K562 (cell line): ENCODE measurements around the gene SEBOX. TPM values are rescaled to one million over a fixed set of nuclear protein-coding genes. Genes with fewer than 3 reads are reported as not detected.
A peak's percentile ranks its signal among the peaks of the same experiment; 100 is the strongest.

Source experiments
- ATAC-seq: fragments of 200-7000 bp; cut with Tn5 transposase; 3 replicates; pipeline ENCODE4 v1.9.1; 2020; ENCODE audit warnings: moderate library complexity
- BruUV-seq: library from RNA; stranded (reverse); fragments of 400-500 nt; replicated peaks from 2 replicates; lab custom pipeline; 2021; lab: Mats Ljungman, UMichigan
- CTCF ChIA-PET: fragments of 300-600 bp; formaldehyde crosslinking; extraction: SDS; loops from one replicate; lab custom pipeline; 2021; ENCODE audit warnings: low intra/inter-chr PET ratio; lab: Yijun Ruan, JAX
- POLR2A ChIA-PET: fragments of 300-600, 350-650 bp; sonication (Branson Sonifier 250); formaldehyde crosslinking; extraction: SDS; loops from one replicate; lab custom pipeline; 2021; ENCODE audit warnings: antibody characterized with exemption, inconsistent platforms; lab: Yijun Ruan, JAX
- DNase-seq, 4 experiments: peaks; one replicate each; pipeline versions ENCODE4 v3.0.0 to v3.0.0-alpha.2; 2011 to 2018; ENCODE audit warnings: low spot score in 3 of 4, mixed read lengths in 3 of 4; ENCODE audit errors: extremely low read depth in 1 of 4
- FAIRE-seq: peaks from 2 replicates; lab custom pipeline; 2011; peaks lifted over from hg19 to GRCh38; lab: Jason Lieb, UNC
- H2AFZ ChIP-seq: 2 replicates; pipeline ENCODE4 v1.6.0; 2011; ENCODE audit warnings: low read depth, low read length, control low read depth, inconsistent platforms
- H3K27ac ChIP-seq: fragments of 200-600 bp; 3 replicates; pipeline ENCODE4 v1.8.0; 2011; ENCODE audit warnings: low read depth, mild to moderate bottlenecking, control low read depth, inconsistent platforms, low read length, moderate library complexity, mixed read lengths; ENCODE audit errors: extremely low read depth
- H3K27me3 ChIP-seq, 2 experiments: fragments of 300-600 bp in 1 of 2; 2 replicates in 1 of 2; 3 replicates in 1 of 2; pipeline versions ENCODE4 v1.6.0 to v1.8.0; 2011; ENCODE audit warnings: inconsistent platforms in 2 of 2, low read length in 2 of 2, mild to moderate bottlenecking in 1 of 2, mixed read lengths in 1 of 2, moderate library complexity in 1 of 2; ENCODE audit not compliant: control insufficient read depth in 2 of 2, insufficient read depth in 2 of 2
- H3K36me3 ChIP-seq: fragments of 300-600 bp; 3 replicates; pipeline ENCODE4 v1.8.0; 2011; ENCODE audit warnings: mild to moderate bottlenecking, low read length, inconsistent platforms; ENCODE audit not compliant: control insufficient read depth, insufficient read depth
- H3K4me1 ChIP-seq, 2 experiments: fragments of 200-600 bp in 1 of 2; replicated peaks in 1 of 2; 2 replicates in 1 of 2; 3 replicates in 1 of 2; pipeline versions ENCODE4 v1.5.1 to v1.8.0; 2011; ENCODE audit warnings: inconsistent platforms in 2 of 2, low read length in 2 of 2, mild to moderate bottlenecking in 1 of 2, mixed read lengths in 1 of 2, moderate library complexity in 1 of 2; ENCODE audit not compliant: control insufficient read depth in 2 of 2, insufficient read depth in 2 of 2
- H3K4me2 ChIP-seq: 2 replicates; pipeline ENCODE4 v1.6.1; 2011; ENCODE audit warnings: low read length, control low read depth, inconsistent platforms, mixed read lengths; ENCODE audit not compliant: insufficient read depth
- H3K4me3 ChIP-seq: fragments of 200-600 bp; sonication (generic), shearing (Covaris generic); 2 replicates; pipeline ENCODE4 v1.5.1; 2016; ENCODE audit warnings: control low read depth, inconsistent platforms
- H3K79me2 ChIP-seq: fragments of 200-600 bp; 3 replicates; pipeline ENCODE4 v1.8.0; 2011; ENCODE audit warnings: low read length, inconsistent platforms; ENCODE audit not compliant: control insufficient read depth, insufficient read depth
- H3K9ac ChIP-seq, 2 experiments: 2 replicates each; pipeline versions ENCODE4 v1.6.0 to v1.6.1; 2011; ENCODE audit warnings: low read depth in 2 of 2, low read length in 2 of 2, control low read depth in 1 of 2, inconsistent platforms in 1 of 2, mild to moderate bottlenecking in 1 of 2, mixed read lengths in 1 of 2; ENCODE audit not compliant: insufficient read depth in 1 of 2
- H3K9me1 ChIP-seq: one replicate; pipeline ENCODE4 v1.6.0; 2011; ENCODE audit warnings: inconsistent platforms, mild to moderate bottlenecking, low read length, moderate library complexity; ENCODE audit not compliant: control insufficient read depth, insufficient read depth
- H3K9me3 ChIP-seq: replicated peaks from 2 replicates; pipeline ENCODE4 v1.5.1; 2011; ENCODE audit warnings: low read depth, low read length, inconsistent platforms; ENCODE audit not compliant: control insufficient read depth, insufficient read depth
- H4K20me1 ChIP-seq: replicated peaks from 2 replicates; pipeline ENCODE4 v1.6.1; 2011; ENCODE audit warnings: low read length, inconsistent platforms, mixed read lengths; ENCODE audit not compliant: control insufficient read depth, insufficient read depth
- ESRRA ChIP-seq: fragments of 450-650 bp; IDR thresholded peaks from 2 replicates; pipeline ENCODE4 v1.6.1; 2014; ENCODE audit warnings: low read depth, mild to moderate bottlenecking, moderate library complexity, borderline replicate concordance
- MLLT1 ChIP-seq, 2 experiments: fragments of 450-650 bp; IDR thresholded peaks; 2 replicates each; pipeline ENCODE4 v1.6.1; 2016
- SPI1 ChIP-seq: IDR thresholded peaks from 2 replicates; pipeline ENCODE4 v1.6.1; 2011; ENCODE audit warnings: low read depth, low read length, control low read depth, borderline replicate concordance
- SREBF1 ChIP-seq: fragments of 150-350 bp; IDR thresholded peaks from 2 replicates; pipeline ENCODE4 v1.6.1; 2014; ENCODE audit warnings: antibody characterized with exemption, low read depth, low read length, borderline replicate concordance
- WGBS: fragments of 100-300 bp; shearing (Covaris generic); methylation state at CpG from one replicate; pipeline ENCODE4 v1.1.6; 2016; ENCODE audit warnings: low coverage, mixed read lengths; ENCODE audit not compliant: insufficient coverage; ENCODE audit errors: missing lambda C conversion rate; 5-methylcytosine and 5-hydroxymethylcytosine counted together
- in situ Hi-C: fragments of 300-500 bp; cut with MboI; formaldehyde crosslinking; loops from 4 replicates; pipeline ENCODE4 v1.15.0; 2018; ENCODE audit warnings: inconsistent platforms, mixed read lengths
- intact Hi-C: fragments of 100-400 bp; cut with micrococcal nuclease; formaldehyde crosslinking; loops from 2 replicates; pipeline ENCODE4 v1.14.2; 2022
- polyA plus RNA-seq, 8 experiments: library from polyadenylated mRNA; depleted of rRNA in 4 of 8; stranded (reverse) in 5 of 8; unstranded in 3 of 8; fragments of >200 nt; fragmentation: Nextera tagmentation in 2 of 8; fragmentation: Illumina TruSeq in 1 of 8; extraction: Ambion mirVana in 2 of 8; extraction: Trizol in 1 of 8; gene quantifications; 2 replicates each; pipeline versions ENCODE4 v1.2.1 to v1.2.3, GENCODE V29; 2011 to 2014; ENCODE audit warnings: inconsistent platforms in 1 of 8, missing spikeins in 1 of 8
- total RNA-seq, 7 experiments: library from RNA; depleted of rRNA in 6 of 7; stranded (reverse); fragments of >200 nt in 6 of 7; fragmentation: Illumina TruSeq in 2 of 7; extraction: Trizol in 2 of 7; gene quantifications; 2 replicates each; pipeline versions ENCODE4 v1.2.1 to v1.2.3, GENCODE V29; 2011 to 2021; ENCODE audit warnings: low replicate concordance in 1 of 7

SEBOX gene
- total and polyA plus RNA-seq, 9 of the 15 experiments (the other 6 are each of a cell fraction or from before 2014, with no cell fraction given): not detected

- ATAC-seq: peak; percentile 42
- POLR2A ChIA-PET: interaction anchor here (1.0 to 1.5 kb wide), 3 partner anchors 11 to 153 kb away, joined by 3 to 4 read pairs (median 3); partner anchors contain the start of gene VTN
- Histone ChIP-seq H3K27ac (no peak overlapping the region), H3K4me2 (no peak overlapping the region), H3K27me3 (no peaks in the 10 kb centered on the region), H3K4me1 (peaks cover 0 to 3% of the 10 kb centered on the region in 2 experiments; a peak in 4 of 5 replicates), H3K9ac (peak overlapping the region in 1 of 2 experiments; percentile 42; a peak in 2 of 4 replicates), H3K9me3 (no peaks in the 10 kb centered on the region), H2AFZ (no peak overlapping the region), H3K36me3 (peaks cover 14% of the 10 kb centered on the region; the same call in 1 of the 3 replicates), H3K9me1 (peaks cover 3% of the 10 kb centered on the region), H4K20me1 (0 out of 2 replicates have a peak, but pooled peaks cover 8% of the 10 kb centered on the region), H3K4me3 (no peak overlapping the region), H3K79me2 (no peaks in the 10 kb centered on the region)
- 45% methylated on average over 6 of the region's 6 CpGs for WGBS
- FAIRE-seq: no peak
- CTCF ChIA-PET: no interaction called here
- in situ Hi-C loops (no loop called here), intact Hi-C loops (no loop called here)
- TF ChIP-seq ESRRA (0 out of 2 replicates have a peak, but pooled peaks have one; percentile 25), SPI1 (peak; percentile 63; the same call in 1 of the 2 replicates), SREBF1 (no peak), MLLT1 (IDR thresholded peaks at IDR 0.05) (no peak)
- BruUV-seq: no TSS peak
- DNase-seq: peak in 1 of 4 experiments; percentile 20
Observed at GRCh38 chr17:28398280-28398981, 33.4 kb upstream of the SEBOX start.
